SK-N-MC (cell line): ENCODE data around the gene NTRK1.

Experiments used
- DNase-seq: peaks from one replicate; pipeline ENCODE4 v3.0.0-alpha.2; 2011; ENCODE audit warnings: low read depth, low spot score
- H3K27ac ChIP-seq: fragments of 200-600 bp; sonication (generic); 2 replicates; pipeline ENCODE4 v1.5.1; 2016; ENCODE audit warnings: mixed run types
- H3K36me3 ChIP-seq: fragments of 200-600 bp; sonication (generic); 2 replicates; pipeline ENCODE4 v1.6.1; 2017; ENCODE audit warnings: antibody characterized with exemption, low read length, mixed read lengths; ENCODE audit not compliant: insufficient read depth
- H3K4me3 ChIP-seq: fragments of 200-600 bp; sonication (generic); 2 replicates; pipeline ENCODE4 v1.5.1; 2016
- H3K9ac ChIP-seq: fragments of 200-600 bp; sonication (generic); 2 replicates; pipeline ENCODE4 v1.8.0; 2017; ENCODE audit warnings: mixed run types, mixed read lengths; ENCODE audit not compliant: insufficient read length
- H3K9me3 ChIP-seq: fragments of 200-600 bp; sonication (generic); 2 replicates; pipeline ENCODE4 v1.6.1; 2017; ENCODE audit warnings: low read depth, mild to moderate bottlenecking, antibody characterized with exemption, low read length, moderate library complexity, mixed read lengths
- EZH2 ChIP-seq: fragments of 200-600 bp; sonication (generic); IDR thresholded peaks from one replicate; pipeline ENCODE4 v1.6.1; 2017; ENCODE audit warnings: antibody characterized with exemption
- FOXP2 ChIP-seq: optimal IDR thresholded peaks from 2 replicates; pipeline ENCODE3; 2011; ENCODE audit warnings: mild to moderate bottlenecking, moderate library complexity; ENCODE audit not compliant: insufficient read depth; ENCODE audit errors: extremely low read length, control extremely low read depth
- POLR2AphosphoS5 ChIP-seq: IDR thresholded peaks from 2 replicates; pipeline ENCODE4 v1.6.1; 2012; ENCODE audit warnings: mild to moderate bottlenecking, low read depth, low read length, borderline replicate concordance

NTRK1 gene

GRCh38 chr1:156866249-156866909, 5.7 kb downstream of the NTRK1 start:
- no peak for DNase-seq
- no peaks in the 10 kb centered on the region for H3K36me3 ChIP-seq
- no peak for TF ChIP-seq EZH2
- TF ChIP-seq POLR2AphosphoS5: no peak
- TF ChIP-seq FOXP2: no peak
- H3K4me3 ChIP-seq: no peak overlapping the region
- H3K9me3 ChIP-seq: no peaks in the 10 kb centered on the region
- H3K27ac ChIP-seq: no peak overlapping the region
- no peak overlapping the region for H3K9ac ChIP-seq

DNA sequence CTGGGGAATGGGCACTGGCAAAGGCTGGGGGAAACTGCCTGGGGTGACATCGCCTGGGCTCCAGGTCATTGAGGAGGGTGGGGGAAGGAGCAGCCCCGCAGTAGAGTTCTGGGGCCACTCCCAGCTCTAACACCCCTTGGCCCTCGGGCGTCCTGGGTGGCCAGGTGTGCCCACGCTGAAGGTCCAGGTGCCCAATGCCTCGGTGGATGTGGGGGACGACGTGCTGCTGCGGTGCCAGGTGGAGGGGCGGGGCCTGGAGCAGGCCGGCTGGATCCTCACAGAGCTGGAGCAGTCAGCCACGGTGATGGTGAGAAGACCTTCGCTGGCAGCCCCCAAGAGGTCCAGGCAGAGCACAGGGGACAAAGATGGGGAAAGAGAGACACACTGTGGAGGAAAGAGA, 7.7 kb downstream of the NTRK1 start:
- Histone ChIP-seq H3K36me3 (no peaks in the 10 kb centered on the region), H3K4me3 (no peak overlapping the region), H3K9ac (no peak overlapping the region), H3K27ac (no peak overlapping the region), H3K9me3 (no peaks in the 10 kb centered on the region)
- no peak for DNase-seq
- no peak for TF ChIP-seq EZH2
- TF ChIP-seq FOXP2: no peak
- TF ChIP-seq POLR2AphosphoS5: no peak

GRCh38 chr1:156869455-156869854, 8.8 kb downstream of the NTRK1 start:
- Histone ChIP-seq H3K9me3 (no peaks in the 10 kb centered on the region), H3K27ac (no peak overlapping the region), H3K4me3 (no peak overlapping the region), H3K9ac (no peak overlapping the region), H3K36me3 (no peaks in the 10 kb centered on the region)
- no peak for DNase-seq
- no peak for TF ChIP-seq POLR2AphosphoS5
- TF ChIP-seq EZH2: no peak
- TF ChIP-seq FOXP2: no peak

DNA sequence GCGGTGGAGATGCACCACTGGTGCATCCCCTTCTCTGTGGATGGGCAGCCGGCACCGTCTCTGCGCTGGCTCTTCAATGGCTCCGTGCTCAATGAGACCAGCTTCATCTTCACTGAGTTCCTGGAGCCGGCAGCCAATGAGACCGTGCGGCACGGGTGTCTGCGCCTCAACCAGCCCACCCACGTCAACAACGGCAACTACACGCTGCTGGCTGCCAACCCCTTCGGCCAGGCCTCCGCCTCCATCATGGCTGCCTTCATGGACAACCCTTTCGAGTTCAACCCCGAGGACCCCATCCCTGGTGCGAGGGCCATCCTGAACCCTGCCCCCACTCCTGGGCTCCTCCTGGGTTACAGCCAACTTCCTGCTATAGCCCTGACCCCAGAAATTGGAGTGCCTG, 13.0 kb downstream of the NTRK1 start:
- TF ChIP-seq POLR2AphosphoS5: no peak
- no peak for TF ChIP-seq FOXP2
- TF ChIP-seq EZH2: no peak

DNA sequence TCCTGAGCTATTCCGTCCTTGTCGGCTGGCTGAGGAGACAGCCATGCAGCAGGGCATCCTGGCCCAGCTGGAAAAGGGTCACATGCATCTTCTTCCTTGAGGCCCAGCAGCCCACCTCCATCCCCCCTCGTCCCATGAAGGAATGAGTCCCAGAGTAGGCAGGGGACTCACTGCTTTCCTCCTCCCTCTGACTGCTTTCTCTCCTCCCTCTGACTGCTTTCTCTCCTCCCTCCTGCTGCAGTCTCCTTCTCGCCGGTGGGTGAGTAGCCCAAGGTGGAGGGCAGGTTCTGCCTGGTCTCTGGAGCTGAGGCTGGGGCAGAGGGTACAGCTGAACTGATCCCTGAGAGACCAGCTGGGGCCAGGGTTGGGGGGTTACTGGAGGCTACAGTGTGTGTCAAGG, 13.5 kb downstream of the NTRK1 start:
- H3K9ac ChIP-seq: no peak overlapping the region
- H3K27ac ChIP-seq: no peak overlapping the region

More for the DNA sequence above, 13.0 kb downstream of the NTRK1 start:
- DNase-seq: no peak
- Histone ChIP-seq H3K27ac (no peak overlapping the region), H3K4me3 (no peak overlapping the region), H3K9me3 (no peaks in the 10 kb centered on the region), H3K36me3 (no peaks in the 10 kb centered on the region), H3K9ac (no peak overlapping the region)

DNA sequence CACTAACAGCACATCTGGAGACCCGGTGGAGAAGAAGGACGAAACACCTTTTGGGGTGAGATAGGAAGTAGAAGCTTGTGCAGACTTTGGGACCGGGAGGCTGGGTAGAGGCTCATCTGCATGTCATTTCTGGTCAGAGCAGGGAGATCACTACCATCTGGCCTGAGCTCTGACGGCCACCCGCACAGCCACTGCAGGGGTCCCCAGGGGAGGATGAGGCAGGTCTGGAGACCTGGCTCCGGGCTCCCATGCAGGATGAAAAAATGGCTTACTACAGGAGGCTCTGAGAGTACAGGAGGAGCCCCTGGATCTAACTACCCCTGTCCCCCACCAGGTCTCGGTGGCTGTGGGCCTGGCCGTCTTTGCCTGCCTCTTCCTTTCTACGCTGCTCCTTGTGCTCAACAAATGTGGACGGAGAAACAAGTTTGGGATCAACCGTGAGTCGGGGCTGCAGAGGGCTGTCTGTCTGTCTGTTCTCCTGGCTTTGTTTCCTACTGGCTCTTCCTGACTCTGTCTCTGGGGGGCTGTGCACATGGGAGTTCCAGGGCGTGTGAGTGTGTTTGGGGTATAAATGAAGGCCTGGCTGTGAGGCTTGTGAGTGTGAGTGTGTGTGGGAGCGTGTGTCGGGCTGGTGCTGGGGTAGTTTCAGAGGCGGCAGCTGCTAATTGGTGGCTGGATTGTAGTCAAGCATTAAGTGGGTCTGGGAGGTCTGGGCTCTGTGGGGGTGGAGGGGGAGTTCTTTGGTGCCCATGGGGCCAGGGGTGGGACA, 14.1 kb downstream of the NTRK1 start:
- no peaks in the 10 kb centered on the region for H3K9me3 ChIP-seq
- DNase-seq: no peak
- peak overlapping the region; percentile 15 for H3K9ac ChIP-seq
- H3K36me3 ChIP-seq: no peaks in the 10 kb centered on the region
- no peak overlapping the region for H3K4me3 ChIP-seq
- no peak for TF ChIP-seq FOXP2
- TF ChIP-seq POLR2AphosphoS5: no peak
- no peak for TF ChIP-seq EZH2
- no peak overlapping the region for H3K27ac ChIP-seq

More for the DNA sequence above, 13.5 kb downstream of the NTRK1 start:
- no peaks in the 10 kb centered on the region for H3K36me3 ChIP-seq
- no peaks in the 10 kb centered on the region for H3K9me3 ChIP-seq
- no peak for TF ChIP-seq POLR2AphosphoS5
- no peak for TF ChIP-seq FOXP2
- TF ChIP-seq EZH2: no peak
- DNase-seq: no peak
- no peak overlapping the region for H3K4me3 ChIP-seq

DNA sequence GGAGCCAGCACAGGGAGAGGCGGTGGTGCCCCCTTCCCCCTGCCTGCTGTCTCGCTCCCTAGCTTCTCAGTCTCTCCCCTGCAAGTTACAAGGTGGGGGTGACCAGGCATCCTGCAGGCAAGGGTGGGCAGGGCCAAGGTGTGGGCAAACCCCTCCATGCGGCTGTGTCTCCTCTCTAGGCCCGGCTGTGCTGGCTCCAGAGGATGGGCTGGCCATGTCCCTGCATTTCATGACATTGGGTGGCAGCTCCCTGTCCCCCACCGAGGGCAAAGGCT, 14.6 kb downstream of the NTRK1 start:
- no peak for DNase-seq
- TF ChIP-seq EZH2 (no peak), FOXP2 (no peak), POLR2AphosphoS5 (no peak)
- Histone ChIP-seq H3K36me3 (no peaks in the 10 kb centered on the region), H3K9ac (no peak overlapping the region), H3K27ac (no peak overlapping the region), H3K4me3 (no peak overlapping the region), H3K9me3 (no peaks in the 10 kb centered on the region)

GRCh38 chr1:156876281-156876680, 15.6 kb downstream of the NTRK1 start:
- Histone ChIP-seq H3K4me3 (no peak overlapping the region), H3K9ac (no peak overlapping the region), H3K27ac (no peak overlapping the region), H3K36me3 (no peaks in the 10 kb centered on the region), H3K9me3 (no peaks in the 10 kb centered on the region)
- no peak for DNase-seq
- TF ChIP-seq EZH2 (no peak), FOXP2 (no peak)
